Testis (tissue), 2 donors: Measurements from ENCODE around the gene RFX2.

Experiments used
- CTCF ChIP-seq, 3 experiments: fragments of 450-650 bp in 2 of 3; fragments of 200-600 bp in 1 of 3; sonication (generic) in 1 of 3; IDR thresholded peaks; one replicate each; pipeline ENCODE4 v1.5.1; 2016 to 2019; ENCODE audit warnings: antibody characterized with exemption in 3 of 3, mild to moderate bottlenecking in 2 of 3, moderate library complexity in 1 of 3
- POLR2A ChIP-seq: fragments of 450-650 bp; IDR thresholded peaks from one replicate; pipeline ENCODE4 v1.6.1; 2017; ENCODE audit warnings: antibody characterized with exemption, mild to moderate bottlenecking, moderate library complexity

DNA sequence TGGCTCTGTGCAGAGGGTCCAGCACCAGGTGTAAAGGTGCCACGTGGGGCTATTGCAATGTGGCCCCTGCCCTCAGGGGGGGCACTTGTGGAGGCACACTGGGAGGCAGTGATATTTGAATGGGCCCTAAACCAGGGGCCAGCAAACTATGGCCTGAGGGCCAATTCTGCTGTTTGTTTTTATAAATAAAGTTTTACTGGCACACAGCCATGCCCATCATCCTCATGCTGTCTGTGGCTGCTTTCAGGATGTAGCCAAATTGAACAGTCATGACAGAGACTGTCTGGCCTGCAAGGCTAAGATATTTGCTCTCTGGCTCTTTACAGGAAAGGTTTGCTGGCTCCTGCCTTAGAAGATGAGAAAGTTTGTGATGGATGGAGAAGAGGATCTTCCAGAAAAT lies 98.5 kb downstream of the RFX2 start:
- TF ChIP-seq POLR2A (no peak), CTCF (IDR thresholded peaks at IDR 0.05) (no peak)
